Ishikawa (cell line): ENCODE results near the gene CARD11.

Source experiments
- CREB1 ChIP-seq: IDR thresholded peaks from 2 replicates; pipeline ENCODE4 v1.6.1; 2012; ENCODE audit warnings: low read depth
- EGR1 ChIP-seq: IDR thresholded peaks from 2 replicates; pipeline ENCODE4 v1.6.1; 2012
- EP300 ChIP-seq: IDR thresholded peaks from 2 replicates; pipeline ENCODE4 v1.6.1; 2012; ENCODE audit warnings: borderline replicate concordance
- FOXM1 ChIP-seq: IDR thresholded peaks from 2 replicates; pipeline ENCODE4 v1.6.1; 2012; ENCODE audit warnings: low read depth, borderline replicate concordance
- RAD21 ChIP-seq: IDR thresholded peaks from 2 replicates; pipeline ENCODE4 v1.6.1; 2012; ENCODE audit warnings: low read depth
- ZBTB7A ChIP-seq: IDR thresholded peaks from 2 replicates; pipeline ENCODE4 v1.6.1; 2012; ENCODE audit warnings: low read depth
- TF ChIP-seq, protein P1 (sequence below): IDR thresholded peaks from 2 replicates; pipeline ENCODE4 v1.6.1; 2012
- TF ChIP-seq, protein P2 (sequence below): IDR thresholded peaks from 2 replicates; pipeline ENCODE4 v1.6.1; 2012; ENCODE audit warnings: low read depth, mild to moderate bottlenecking
- TF ChIP-seq, protein P3 (sequence below): IDR thresholded peaks from 2 replicates; pipeline ENCODE4 v1.6.1; 2012

GRCh38 chr7:3034591-3035150 is 9.0 kb downstream of the CARD11 start:
- no peak for TF ChIP-seq EGR1
- TF ChIP-seq, protein P1, sequence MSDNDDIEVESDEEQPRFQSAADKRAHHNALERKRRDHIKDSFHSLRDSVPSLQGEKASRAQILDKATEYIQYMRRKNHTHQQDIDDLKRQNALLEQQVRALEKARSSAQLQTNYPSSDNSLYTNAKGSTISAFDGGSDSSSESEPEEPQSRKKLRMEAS, result no peak
- no peak for TF ChIP-seq RAD21
- no peak for TF ChIP-seq FOXM1
- TF ChIP-seq, protein P2, sequence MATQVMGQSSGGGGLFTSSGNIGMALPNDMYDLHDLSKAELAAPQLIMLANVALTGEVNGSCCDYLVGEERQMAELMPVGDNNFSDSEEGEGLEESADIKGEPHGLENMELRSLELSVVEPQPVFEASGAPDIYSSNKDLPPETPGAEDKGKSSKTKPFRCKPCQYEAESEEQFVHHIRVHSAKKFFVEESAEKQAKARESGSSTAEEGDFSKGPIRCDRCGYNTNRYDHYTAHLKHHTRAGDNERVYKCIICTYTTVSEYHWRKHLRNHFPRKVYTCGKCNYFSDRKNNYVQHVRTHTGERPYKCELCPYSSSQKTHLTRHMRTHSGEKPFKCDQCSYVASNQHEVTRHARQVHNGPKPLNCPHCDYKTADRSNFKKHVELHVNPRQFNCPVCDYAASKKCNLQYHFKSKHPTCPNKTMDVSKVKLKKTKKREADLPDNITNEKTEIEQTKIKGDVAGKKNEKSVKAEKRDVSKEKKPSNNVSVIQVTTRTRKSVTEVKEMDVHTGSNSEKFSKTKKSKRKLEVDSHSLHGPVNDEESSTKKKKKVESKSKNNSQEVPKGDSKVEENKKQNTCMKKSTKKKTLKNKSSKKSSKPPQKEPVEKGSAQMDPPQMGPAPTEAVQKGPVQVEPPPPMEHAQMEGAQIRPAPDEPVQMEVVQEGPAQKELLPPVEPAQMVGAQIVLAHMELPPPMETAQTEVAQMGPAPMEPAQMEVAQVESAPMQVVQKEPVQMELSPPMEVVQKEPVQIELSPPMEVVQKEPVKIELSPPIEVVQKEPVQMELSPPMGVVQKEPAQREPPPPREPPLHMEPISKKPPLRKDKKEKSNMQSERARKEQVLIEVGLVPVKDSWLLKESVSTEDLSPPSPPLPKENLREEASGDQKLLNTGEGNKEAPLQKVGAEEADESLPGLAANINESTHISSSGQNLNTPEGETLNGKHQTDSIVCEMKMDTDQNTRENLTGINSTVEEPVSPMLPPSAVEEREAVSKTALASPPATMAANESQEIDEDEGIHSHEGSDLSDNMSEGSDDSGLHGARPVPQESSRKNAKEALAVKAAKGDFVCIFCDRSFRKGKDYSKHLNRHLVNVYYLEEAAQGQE, result no peak
- no peak for TF ChIP-seq ZBTB7A
- no peak for TF ChIP-seq EP300
- no peak for TF ChIP-seq CREB1
- TF ChIP-seq, protein P3, sequence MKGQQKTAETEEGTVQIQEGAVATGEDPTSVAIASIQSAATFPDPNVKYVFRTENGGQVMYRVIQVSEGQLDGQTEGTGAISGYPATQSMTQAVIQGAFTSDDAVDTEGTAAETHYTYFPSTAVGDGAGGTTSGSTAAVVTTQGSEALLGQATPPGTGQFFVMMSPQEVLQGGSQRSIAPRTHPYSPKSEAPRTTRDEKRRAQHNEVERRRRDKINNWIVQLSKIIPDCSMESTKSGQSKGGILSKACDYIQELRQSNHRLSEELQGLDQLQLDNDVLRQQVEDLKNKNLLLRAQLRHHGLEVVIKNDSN, result no peak
